Neuronal stem cell (in vitro differentiated cells): ENCODE results near the gene GRP.

Experiments used
- DNase-seq: peaks from one replicate; pipeline ENCODE4 v3.0.0-alpha.2; 2013; ENCODE audit warnings: low spot score
- H2AFZ ChIP-seq: one replicate; pipeline ENCODE4 v1.6.1; 2013; ENCODE audit warnings: mild to moderate bottlenecking, low read length, inconsistent platforms
- H2AK5ac ChIP-seq: 2 replicates; pipeline ENCODE4 v1.6.1; 2013; ENCODE audit warnings: low read depth, mild to moderate bottlenecking, inconsistent platforms, low read length, moderate library complexity, mixed read lengths
- H2BK120ac ChIP-seq: 2 replicates; pipeline ENCODE4 v1.6.1; 2013; ENCODE audit warnings: low read depth, mild to moderate bottlenecking, inconsistent platforms, low read length, moderate library complexity, mixed read lengths
- H2BK12ac ChIP-seq: one replicate; pipeline ENCODE4 v1.6.1; 2013; ENCODE audit warnings: low read length, inconsistent platforms
- H2BK15ac ChIP-seq: 2 replicates; pipeline ENCODE4 v1.6.1; 2013; ENCODE audit warnings: mild to moderate bottlenecking, low read length, inconsistent platforms, mixed read lengths
- H2BK5ac ChIP-seq: one replicate; pipeline ENCODE4 v1.6.1; 2013; ENCODE audit warnings: inconsistent platforms, mild to moderate bottlenecking, low read length, moderate library complexity
- H3K14ac ChIP-seq: one replicate; pipeline ENCODE4 v1.6.1; 2013; ENCODE audit warnings: low read length, inconsistent platforms
- H3K18ac ChIP-seq: 2 replicates; pipeline ENCODE4 v1.6.1; 2013; ENCODE audit warnings: low read length, inconsistent platforms
- H3K23ac ChIP-seq: 2 replicates; pipeline ENCODE4 v1.6.1; 2013; ENCODE audit warnings: low read depth, mild to moderate bottlenecking, mixed read lengths, low read length, inconsistent platforms; ENCODE audit not compliant: poor library complexity
- H3K27ac ChIP-seq: replicated peaks from 3 replicates; pipeline ENCODE4 v1.5.1; 2013; ENCODE audit warnings: low read length, inconsistent platforms
- H3K27me3 ChIP-seq, 3 experiments: 2 replicates each; pipeline ENCODE4 v1.6.1; 2013; ENCODE audit warnings: low read length in 3 of 3, mild to moderate bottlenecking in 2 of 3, inconsistent platforms in 1 of 3, low read depth in 1 of 3, mixed read lengths in 1 of 3, moderate library complexity in 1 of 3; ENCODE audit not compliant: control insufficient read depth in 3 of 3, insufficient read depth in 3 of 3
- H3K36me3 ChIP-seq, 2 donors: replicated peaks in 1 of 2; 2 replicates each; pipeline ENCODE4 v1.6.1; 2013; ENCODE audit warnings: low read length in 2 of 2; ENCODE audit not compliant: control insufficient read depth in 2 of 2, insufficient read depth in 2 of 2
- H3K4ac ChIP-seq: 2 replicates; pipeline ENCODE4 v1.6.1; 2013; ENCODE audit warnings: inconsistent platforms, mild to moderate bottlenecking, low read length, moderate library complexity
- H3K4me1 ChIP-seq, 2 donors: 1 replicate in 1 of 2; 2 replicates in 1 of 2; pipeline ENCODE4 v1.6.1; 2013; ENCODE audit warnings: low read length in 2 of 2, low read depth in 1 of 2; ENCODE audit not compliant: control insufficient read depth in 2 of 2, insufficient read depth in 1 of 2
- H3K4me2 ChIP-seq: one replicate; pipeline ENCODE4 v1.6.1; 2013; ENCODE audit warnings: mild to moderate bottlenecking, low read length, inconsistent platforms; ENCODE audit not compliant: insufficient read depth, poor library complexity, severe bottlenecking
- H3K4me3 ChIP-seq, 2 donors: 2 replicates each; pipeline ENCODE4 v1.5.1; 2013; ENCODE audit warnings: low read length in 2 of 2, mild to moderate bottlenecking in 2 of 2, inconsistent platforms in 1 of 2, moderate library complexity in 1 of 2
- H3K79me1 ChIP-seq: one replicate; pipeline ENCODE4 v1.6.1; 2013; ENCODE audit warnings: low read depth, mild to moderate bottlenecking, inconsistent platforms, low read length, moderate library complexity
- H3K9ac ChIP-seq: one replicate; pipeline ENCODE4 v1.6.1; 2013; ENCODE audit warnings: mild to moderate bottlenecking, low read depth, low read length, inconsistent platforms; ENCODE audit not compliant: poor library complexity
- H3K9me3 ChIP-seq, 2 donors: replicated peaks in 1 of 2; 2 replicates each; pipeline versions ENCODE3 to v1.6.1; 2013; ENCODE audit warnings: low read length in 2 of 2, mild to moderate bottlenecking in 2 of 2, inconsistent platforms in 1 of 2, low read depth in 1 of 2, mixed read lengths in 1 of 2, moderate library complexity in 1 of 2; ENCODE audit not compliant: control insufficient read depth in 2 of 2, insufficient read depth in 1 of 2
- H4K8ac ChIP-seq: one replicate; pipeline ENCODE4 v1.6.1; 2013; ENCODE audit warnings: low read depth, mild to moderate bottlenecking, inconsistent platforms, low read length, moderate library complexity
- H4K91ac ChIP-seq: one replicate; pipeline ENCODE4 v1.6.1; 2013; ENCODE audit warnings: low read length, low read depth, mild to moderate bottlenecking, inconsistent platforms; ENCODE audit not compliant: poor library complexity
- WGBS, 2 donors: extraction: QIAGEN DNeasy Blood & Tissue Kit; methylation state at CpG; one replicate each; pipeline ENCODE4 v1.1.7; 2013; ENCODE audit warnings: missing lambda C conversion rate in 2 of 2, mixed read lengths in 1 of 2; ENCODE audit not compliant: insufficient read length in 2 of 2, insufficient replicate concordance in 1 of 2; ENCODE audit errors: extremely low coverage in 2 of 2; 5-methylcytosine and 5-hydroxymethylcytosine counted together

Gene GRP

GRCh38 chr18:59268721-59269562 is 49.0 kb downstream of the GRP start:
- Histone ChIP-seq H3K27me3 (peaks cover 3 to 98% (median 43%) of the 10 kb centered on the region in 3 experiments), H3K36me3 (peaks cover 0 to 22% of the 10 kb centered on the region in 2 donors), H4K8ac (no peak overlapping the region), H2AFZ (peak overlapping the region; percentile 98), H2BK120ac (no peak overlapping the region), H3K9ac (peak overlapping the region; percentile 40), H2BK5ac (no peak overlapping the region), H2BK15ac (no peak overlapping the region), H3K27ac (no peak overlapping the region), H3K4ac (no peak overlapping the region), H2AK5ac (peak overlapping the region; percentile 45), H3K23ac (peak overlapping the region; percentile 71), H3K14ac (peak overlapping the region; percentile 58), H3K4me3 (peak overlapping the region; percentile 38 to 52), H3K4me2 (no peak overlapping the region), H3K79me1 (peaks cover 2% of the 10 kb centered on the region), H4K91ac (no peak overlapping the region), H2BK12ac (peak overlapping the region; percentile 9), H3K9me3 (peaks cover 9 to 27% of the 10 kb centered on the region in 2 donors), H3K18ac (peak overlapping the region; percentile 84), H3K4me1 (peaks cover 0 to 12% of the 10 kb centered on the region in 2 donors)
- WGBS, 2 donors = no CpG with 5 or more reads among the region's 90 CpGs
- DNase-seq = no peak

DNA sequence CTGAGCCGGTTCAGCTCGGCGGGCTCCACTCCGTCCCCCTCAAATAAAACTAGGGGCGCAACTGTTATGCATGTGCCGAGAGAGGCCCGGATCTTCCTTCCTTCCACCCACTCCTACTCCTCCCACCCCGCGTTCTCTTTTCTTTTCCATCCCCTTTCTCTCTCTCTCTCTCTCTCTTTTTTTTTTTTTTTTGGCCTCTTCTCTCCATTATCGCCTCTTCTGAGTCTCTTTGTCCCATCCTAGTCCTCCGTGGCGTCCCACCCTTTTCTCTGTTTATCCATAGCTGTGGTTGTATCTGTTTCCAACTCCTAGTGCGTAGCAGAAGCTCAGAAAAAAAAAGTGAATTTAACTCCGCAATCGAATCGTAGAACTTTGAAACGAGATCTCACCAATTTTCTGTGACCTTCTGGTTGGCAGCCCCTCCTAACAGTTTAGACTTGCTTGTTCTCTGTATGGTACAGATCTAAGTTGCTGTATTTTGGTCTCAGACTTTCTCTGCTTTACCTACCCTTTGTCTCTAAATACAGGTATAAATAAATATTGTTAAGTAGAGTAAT is 49.7 kb downstream of the GRP start:
- no peak overlapping the region for H3K14ac ChIP-seq
- peak overlapping the region; percentile 5 for H3K18ac ChIP-seq
- peak overlapping the region; percentile 29 to 49 for H3K4me3 ChIP-seq
- H3K23ac ChIP-seq = no peak overlapping the region
- no peak overlapping the region for H3K9ac ChIP-seq
- no peak for DNase-seq
- H3K27me3 ChIP-seq = peaks cover 3 to 98% (median 37%) of the 10 kb centered on the region in 3 experiments
- H3K79me1 ChIP-seq = peaks cover 2% of the 10 kb centered on the region
- H3K4me2 ChIP-seq = peak overlapping the region; percentile 11
- no peak overlapping the region for H2AK5ac ChIP-seq
- H2BK5ac ChIP-seq = no peak overlapping the region
- peaks cover 9 to 27% of the 10 kb centered on the region in 2 donors for H3K9me3 ChIP-seq
- H2BK120ac ChIP-seq = no peak overlapping the region
- H2BK15ac ChIP-seq = no peak overlapping the region
- H3K4ac ChIP-seq = no peak overlapping the region
- no peak overlapping the region for H4K8ac ChIP-seq
- no peak overlapping the region for H2BK12ac ChIP-seq
- peaks cover 0 to 22% of the 10 kb centered on the region in 2 donors for H3K36me3 ChIP-seq
- WGBS, 2 donors = no CpG with 5 or more reads among the region's 17 CpGs
- peaks cover 0 to 15% of the 10 kb centered on the region in 2 donors for H3K4me1 ChIP-seq
- H3K27ac ChIP-seq = no peak overlapping the region
- H4K91ac ChIP-seq = no peak overlapping the region
- peak overlapping the region; percentile 98 for H2AFZ ChIP-seq

DNA sequence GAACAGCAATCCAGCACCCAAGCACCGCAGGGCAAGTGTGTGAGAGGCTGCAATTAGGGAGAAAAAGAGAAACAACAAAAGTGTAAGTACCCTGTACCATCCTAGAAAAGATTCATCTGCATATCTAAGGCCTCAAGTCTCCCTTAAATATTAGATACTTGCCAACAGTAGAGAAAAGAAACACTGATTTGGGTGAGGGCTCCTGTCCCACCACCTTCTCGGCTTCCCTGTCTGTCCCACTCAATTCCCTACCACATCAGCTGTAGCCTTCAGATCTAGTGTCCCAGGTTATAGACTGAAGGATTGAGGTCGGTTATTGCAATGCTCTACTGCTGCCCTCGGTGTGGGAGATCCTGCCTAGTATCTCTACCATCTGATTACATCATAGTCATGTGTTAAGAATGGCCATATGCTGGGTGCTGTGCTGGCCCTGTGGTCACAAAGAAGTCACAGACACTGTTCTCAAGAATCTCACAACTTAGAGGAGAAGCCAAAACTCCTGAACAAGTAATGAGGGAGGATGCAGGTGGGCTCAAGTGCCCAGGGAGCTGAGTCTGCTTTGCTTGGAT is 50.8 kb downstream of the GRP start:
- H2BK120ac ChIP-seq = no peak overlapping the region
- no peak overlapping the region for H4K8ac ChIP-seq
- no peak overlapping the region for H3K4ac ChIP-seq
- no CpG with 5 or more reads among the region's 4 CpGs for WGBS, 2 donors
- H2BK5ac ChIP-seq = no peak overlapping the region
- peaks cover 0 to 16% of the 10 kb centered on the region in 2 donors for H3K4me1 ChIP-seq
- no peak overlapping the region for H2BK12ac ChIP-seq
- H3K4me2 ChIP-seq = peak overlapping the region; percentile 62
- no peak for DNase-seq
- H3K27me3 ChIP-seq = peaks cover 2 to 98% (median 26%) of the 10 kb centered on the region in 3 experiments
- H3K79me1 ChIP-seq = peaks cover 2% of the 10 kb centered on the region
- no peak overlapping the region for H3K27ac ChIP-seq
- no peak overlapping the region for H2AK5ac ChIP-seq
- no peak overlapping the region for H3K23ac ChIP-seq
- H3K9ac ChIP-seq = peak overlapping the region; percentile 56
- peak overlapping the region in 1 of 2 donors; percentile 78 for H3K4me3 ChIP-seq
- H2AFZ ChIP-seq = no peak overlapping the region
- no peak overlapping the region for H3K14ac ChIP-seq
- H3K9me3 ChIP-seq = peaks cover 7 to 27% of the 10 kb centered on the region in 2 donors
- no peak overlapping the region for H2BK15ac ChIP-seq
- no peak overlapping the region for H4K91ac ChIP-seq
- peaks cover 0 to 22% of the 10 kb centered on the region in 2 donors for H3K36me3 ChIP-seq
- H3K18ac ChIP-seq = no peak overlapping the region
